Spleen (tissue), 7 donors: ENCODE data around the gene JADE1.

Experiments used
- POLR2A ChIP-seq, 3 donors: fragments of 450-650 bp; IDR thresholded peaks; one replicate each; pipeline ENCODE4 v1.5.1; 2017; ENCODE audit warnings: antibody characterized with exemption in 3 of 3, mild to moderate bottlenecking in 1 of 3
- POLR2AphosphoS5 ChIP-seq, 3 donors: sonication (generic); formaldehyde crosslinking; IDR thresholded peaks; one replicate each; pipeline ENCODE4 v1.5.1; 2017; ENCODE audit warnings: antibody characterized with exemption in 3 of 3
- TF ChIP-seq, protein P1 (sequence below), 11 experiments: fragments of 200-600 bp in 7 of 11; fragments of 450-650 bp in 4 of 11; sonication (generic) in 4 of 11; IDR thresholded peaks in 8 of 11; conservative IDR thresholded peaks in 3 of 11; 1 replicate in 7 of 11; 2 replicates in 4 of 11; pipeline versions ENCODE4 v1.4.0 to v1.8.0; 2016 to 2021; ENCODE audit warnings: antibody characterized with exemption in 11 of 11, inconsistent platforms in 4 of 11, mild to moderate bottlenecking in 1 of 11
- donor health status: DM: no; HTN: no; CAD: no; lungs with moderate emphysema.
- donor health status: DM: no; HTN: no; CAD: no.
- donor health status: DM: no; HTN: no; CAD: no.

DNA sequence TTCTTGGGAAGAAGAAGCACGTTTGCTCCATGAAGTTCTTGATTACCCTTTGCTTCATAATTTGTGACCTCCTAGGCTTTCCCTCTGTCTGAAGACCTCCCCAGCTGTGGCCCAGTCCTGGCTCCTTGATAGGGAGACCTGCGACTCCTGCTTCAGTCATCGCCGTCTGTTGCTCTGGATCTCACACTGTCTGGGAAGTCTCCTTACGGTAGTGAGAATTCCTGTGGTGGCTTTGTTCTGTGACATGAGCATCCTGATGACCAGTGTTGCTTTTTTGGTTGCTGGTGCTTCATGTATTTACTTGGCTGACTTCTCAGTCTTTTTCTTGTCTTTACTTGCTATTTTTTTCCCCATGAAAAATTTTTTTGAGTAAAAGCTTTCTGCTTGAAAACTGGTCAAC is 44.2 kb downstream of the JADE1 start:
- TF ChIP-seq, protein P1, sequence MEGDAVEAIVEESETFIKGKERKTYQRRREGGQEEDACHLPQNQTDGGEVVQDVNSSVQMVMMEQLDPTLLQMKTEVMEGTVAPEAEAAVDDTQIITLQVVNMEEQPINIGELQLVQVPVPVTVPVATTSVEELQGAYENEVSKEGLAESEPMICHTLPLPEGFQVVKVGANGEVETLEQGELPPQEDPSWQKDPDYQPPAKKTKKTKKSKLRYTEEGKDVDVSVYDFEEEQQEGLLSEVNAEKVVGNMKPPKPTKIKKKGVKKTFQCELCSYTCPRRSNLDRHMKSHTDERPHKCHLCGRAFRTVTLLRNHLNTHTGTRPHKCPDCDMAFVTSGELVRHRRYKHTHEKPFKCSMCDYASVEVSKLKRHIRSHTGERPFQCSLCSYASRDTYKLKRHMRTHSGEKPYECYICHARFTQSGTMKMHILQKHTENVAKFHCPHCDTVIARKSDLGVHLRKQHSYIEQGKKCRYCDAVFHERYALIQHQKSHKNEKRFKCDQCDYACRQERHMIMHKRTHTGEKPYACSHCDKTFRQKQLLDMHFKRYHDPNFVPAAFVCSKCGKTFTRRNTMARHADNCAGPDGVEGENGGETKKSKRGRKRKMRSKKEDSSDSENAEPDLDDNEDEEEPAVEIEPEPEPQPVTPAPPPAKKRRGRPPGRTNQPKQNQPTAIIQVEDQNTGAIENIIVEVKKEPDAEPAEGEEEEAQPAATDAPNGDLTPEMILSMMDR (IDR thresholded peaks at IDR 0.05 in 8 of 11, conservative IDR thresholded peaks at IDR 0.05 in 3 of 11) = no peak
- TF ChIP-seq POLR2A (IDR thresholded peaks at IDR 0.05) (no peak), POLR2AphosphoS5 (IDR thresholded peaks at IDR 0.05) (no peak)
